ENCODE results near the gene RIN3.

GRCh38 chr14:92652413-92653151 is 139.0 kb downstream of the RIN3 start:
- no peak for TF ChIP-seq CTCF (IDR thresholded peaks at IDR 0.05; ENCODE audit: insufficient read depth, low read depth, low read length)
- no peak for TF ChIP-seq EZH2 (IDR thresholded peaks at IDR 0.05; ENCODE audit: insufficient read depth, low read length)

Measured in astrocyte (in vitro differentiated cells and primary cell).